GDM1 (cell line): ENCODE data around the gene ARL14.

Source experiments
- DNase-seq: peaks from one replicate; lab custom pipeline; 2025; lab: John Stamatoyannopoulos, UW

Gene ARL14

GRCh38 chr3:160676547-160677303, at the start of gene ARL14:
Gene ARL14, plus strand, starts transcription at chr3:160677160. Its CDS starts 187 bp downstream, at chr3:160677347.
- no peak for DNase-seq

DNA sequence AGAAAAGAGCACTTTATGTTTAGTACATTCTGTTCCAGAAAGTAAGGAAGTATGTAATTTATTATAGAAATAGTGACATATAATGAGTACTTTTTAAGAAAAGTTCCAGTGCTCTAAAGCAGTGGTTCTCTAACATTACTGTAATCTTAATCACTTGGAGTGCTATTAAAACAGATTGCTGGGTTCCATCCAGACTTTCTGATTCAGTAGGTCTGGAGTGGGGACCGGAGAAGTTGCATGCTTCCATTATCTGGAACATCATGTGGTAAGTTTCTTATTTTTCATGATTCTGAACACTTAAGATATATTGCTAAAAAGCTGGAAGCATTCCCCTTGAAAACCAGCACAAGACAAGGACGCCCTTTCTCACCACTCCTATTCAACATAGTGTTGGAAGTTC, 47.5 kb upstream of the ARL14 start:
- DNase-seq, result no peak

DNA sequence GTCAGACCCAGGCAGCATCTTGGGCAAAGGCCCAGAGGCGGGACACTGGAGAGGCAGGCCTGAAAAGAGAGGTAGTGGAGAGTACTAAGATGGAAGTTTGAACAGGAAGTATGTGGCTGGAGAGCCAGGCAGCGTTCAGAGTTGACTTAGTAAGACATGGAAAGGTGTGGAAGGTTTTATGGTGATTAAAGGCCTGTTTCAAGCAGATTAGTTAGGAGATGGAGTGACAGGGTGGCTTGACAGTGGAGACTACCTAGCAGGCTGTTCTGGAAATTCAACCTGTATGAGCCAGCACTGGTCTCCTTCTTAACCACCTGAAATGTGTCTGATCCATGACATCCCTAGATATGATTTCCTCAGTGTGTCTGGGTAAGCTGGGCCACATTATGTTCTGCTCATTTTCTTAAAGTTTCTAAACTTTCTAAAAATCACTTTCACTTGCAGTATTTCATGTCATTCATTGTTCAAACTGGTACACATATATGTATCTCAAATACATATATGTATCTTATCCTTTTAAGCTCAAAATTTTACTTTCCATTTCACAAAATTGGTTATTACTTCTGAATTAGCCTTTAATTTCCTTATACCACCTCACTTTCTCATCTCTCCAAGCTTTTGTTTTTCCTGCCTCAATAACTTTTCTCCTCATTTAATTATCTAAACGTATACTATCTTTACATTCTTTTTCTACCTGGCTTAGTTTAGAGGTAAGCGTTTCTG, 43.4 kb upstream of the ARL14 start:
- no peak for DNase-seq

GRCh38 chr3:160635213-160635612, 41.7 kb upstream of the ARL14 start:
- no peak for DNase-seq

DNA sequence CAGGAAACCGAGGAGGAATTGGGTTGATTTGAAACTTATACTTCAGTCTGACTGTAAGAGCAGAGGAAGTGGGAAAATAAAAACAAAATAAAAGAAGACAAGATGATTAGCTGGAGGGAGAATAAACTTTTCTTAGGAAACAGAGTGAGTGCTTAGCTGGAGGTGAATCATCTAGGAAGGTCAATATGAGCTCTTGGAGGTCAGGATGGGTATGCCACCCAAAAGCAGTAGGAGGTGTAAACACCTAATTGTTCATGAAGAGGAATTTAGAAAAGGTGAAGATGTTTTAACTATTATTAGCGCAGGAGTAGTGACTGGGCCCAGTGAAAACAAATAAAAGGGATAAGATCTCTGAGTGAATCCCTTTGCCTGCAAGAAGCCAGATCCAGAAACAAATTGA, 39.9 kb upstream of the ARL14 start:
- no peak for DNase-seq

- no peak for DNase-seq
Observed at GRCh38 chr3:160638184-160638583, 38.8 kb upstream of the ARL14 start.

GRCh38 chr3:160641665-160642309, 35.2 kb upstream of the ARL14 start:
- no peak for DNase-seq

DNA sequence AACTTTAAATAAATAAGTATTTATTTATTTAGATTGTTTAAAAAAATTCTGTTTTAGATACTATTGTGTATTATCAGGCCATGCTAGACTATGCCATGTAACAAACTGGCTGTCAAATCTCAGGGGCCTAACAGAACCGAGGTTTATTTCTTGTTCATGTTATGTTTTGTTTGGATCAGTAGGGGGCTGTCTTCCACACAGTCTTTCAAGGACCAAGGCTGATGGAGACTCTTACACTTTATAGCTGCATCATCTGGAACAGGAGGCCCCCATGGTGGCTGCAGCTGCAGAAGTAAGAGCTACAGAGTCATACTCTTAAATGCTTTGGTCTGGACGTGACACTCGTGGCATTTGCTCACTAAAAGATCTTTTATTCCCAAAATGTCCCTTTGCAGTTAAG, 33.0 kb upstream of the ARL14 start:
- no peak for DNase-seq

GRCh38 chr3:160644491-160644890, 32.5 kb upstream of the ARL14 start:
- no peak for DNase-seq

GRCh38 chr3:160648701-160649100, 28.3 kb upstream of the ARL14 start:
- DNase-seq, result no peak

DNA sequence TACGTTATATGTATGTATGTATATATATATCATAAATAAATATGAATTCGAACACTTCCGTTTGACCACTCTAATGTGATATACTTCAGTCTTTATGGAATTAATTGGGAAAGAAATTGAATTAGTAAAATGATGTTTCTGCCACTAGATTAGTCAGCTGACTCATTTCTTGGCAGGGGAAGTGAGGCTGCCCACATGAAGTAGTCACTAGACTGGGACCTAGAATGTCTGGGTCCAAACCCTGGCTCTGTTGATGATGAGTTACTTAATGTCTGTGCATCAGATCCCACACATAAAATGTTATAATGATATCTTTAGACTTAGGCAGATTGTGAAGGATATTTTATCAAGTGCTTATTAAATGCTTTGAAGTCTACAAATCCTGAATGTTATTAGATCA, 27.4 kb upstream of the ARL14 start:
- no peak for DNase-seq

- no peak for DNase-seq
Observed at GRCh38 chr3:160653512-160653911, 23.4 kb upstream of the ARL14 start.

GRCh38 chr3:160660902-160661301, 16.1 kb upstream of the ARL14 start:
- no peak for DNase-seq

GRCh38 chr3:160661660-160662059, 15.3 kb upstream of the ARL14 start:
- DNase-seq, result no peak

DNA sequence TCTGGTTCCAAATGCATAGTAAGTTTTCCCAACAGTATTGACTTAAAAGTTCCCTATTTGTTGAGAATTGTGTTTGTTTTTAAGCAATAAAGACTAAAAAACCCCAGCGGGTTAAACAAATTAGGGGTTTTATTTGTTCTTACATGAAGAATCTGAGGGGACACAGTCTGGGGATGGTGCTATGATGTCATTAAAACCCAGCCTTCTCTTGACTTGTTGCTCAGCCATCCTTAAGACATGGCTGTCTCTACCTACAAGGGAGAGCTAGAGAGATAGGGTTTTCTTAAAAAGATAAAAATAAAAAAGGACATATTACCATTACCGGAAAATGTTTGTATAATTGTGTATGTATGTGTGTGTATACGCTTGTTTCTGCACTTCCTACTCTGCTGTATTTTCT, 11.7 kb upstream of the ARL14 start:
- no peak for DNase-seq

DNA sequence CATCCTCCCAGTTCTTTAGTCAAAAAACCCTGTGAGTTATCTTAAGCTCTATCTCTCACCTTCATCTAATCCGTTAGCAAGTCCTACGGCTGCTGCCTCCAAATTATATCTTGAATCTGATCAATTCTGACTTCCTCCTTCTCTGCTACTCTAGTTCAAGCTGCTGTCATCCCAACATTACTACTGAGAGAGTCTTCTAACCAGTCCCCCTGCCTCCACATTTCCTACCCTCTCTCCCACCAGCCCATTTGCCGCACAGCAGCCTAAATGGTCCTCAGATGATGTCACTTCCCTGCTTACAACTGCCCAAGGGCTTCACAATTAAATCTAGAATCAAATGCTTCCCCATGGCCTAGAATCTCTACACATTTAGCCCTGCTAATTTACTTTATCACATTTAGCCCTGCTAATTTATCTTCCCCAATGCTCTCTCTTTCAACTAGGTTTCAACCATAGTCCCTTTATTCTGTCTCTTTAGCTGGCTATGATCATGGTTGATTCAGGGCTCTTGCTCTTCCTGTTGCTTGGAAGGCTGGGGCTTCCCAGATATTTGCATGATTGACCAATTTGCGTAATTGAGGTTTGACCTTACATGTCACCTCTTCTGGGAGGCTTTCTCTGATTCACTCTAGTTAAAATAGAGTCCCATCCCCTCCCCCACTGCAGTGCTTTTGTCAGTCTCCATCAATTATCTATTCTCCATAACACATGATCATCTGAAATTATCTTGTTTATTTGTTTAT, 11.0 kb upstream of the ARL14 start:
- DNase-seq, result no peak

DNA sequence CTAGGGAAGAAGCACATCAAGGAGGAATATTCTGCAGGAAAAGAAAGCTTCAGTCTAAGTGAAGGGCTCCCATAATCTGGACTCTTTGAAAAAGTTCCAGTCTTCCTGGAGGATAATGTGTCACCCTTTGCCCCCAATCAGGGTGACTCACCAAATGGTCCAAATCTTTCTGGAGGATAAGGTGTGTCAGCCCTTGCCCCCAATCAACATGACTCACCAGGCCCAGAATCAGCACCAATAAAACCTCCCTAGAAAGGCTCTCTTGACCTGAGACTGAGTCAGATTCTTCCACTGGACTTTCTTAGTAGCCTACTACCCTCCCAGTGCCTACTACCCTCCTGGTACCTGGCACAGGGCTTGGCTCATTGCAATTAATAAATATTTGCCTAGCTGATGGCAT, 9.5 kb upstream of the ARL14 start:
- DNase-seq, result no peak

DNA sequence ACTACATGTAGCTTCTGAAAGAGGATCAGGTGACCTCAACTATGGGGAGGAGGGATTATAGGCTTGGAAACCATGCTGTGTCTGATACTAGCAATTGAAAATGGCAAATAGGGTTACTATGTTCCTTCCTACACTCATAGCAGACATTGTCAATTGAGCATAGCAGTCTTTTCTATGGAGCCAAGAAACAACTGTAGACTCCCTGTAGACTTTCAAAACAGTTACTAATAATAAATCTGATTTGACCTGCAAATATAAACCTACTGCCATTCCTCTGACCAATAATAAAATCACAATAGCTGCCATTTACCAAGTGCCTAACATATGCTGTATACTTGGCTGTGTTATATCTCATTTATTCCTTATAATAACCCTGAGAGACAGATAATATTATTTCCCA, 8.5 kb upstream of the ARL14 start:
- DNase-seq, result no peak

- DNase-seq, result no peak
Observed at GRCh38 chr3:160671231-160671630, 5.7 kb upstream of the ARL14 start.

GRCh38 chr3:160671995-160672394, 5.0 kb upstream of the ARL14 start:
- DNase-seq, result no peak

GRCh38 chr3:160673188-160673587, 3.8 kb upstream of the ARL14 start:
- no peak for DNase-seq

GRCh38 chr3:160675566-160676124, 1.3 kb upstream of the ARL14 start:
- DNase-seq, result no peak
